ENCODE measurements around the gene MYB. TPM values are rescaled to one million over a fixed set of nuclear protein-coding genes. Genes with fewer than 3 reads are reported as not detected.

Gene MYB
- total and polyA plus RNA-seq, 5 donors, result 0.12 to 0.14 TPM; not detected in 3

Small RNA genes within 50 kb of the gene (microRNA-seq; reads per million reads assigned to microRNA genes)
- gene MIR548A2, result 0 reads per million in 2 donors

Other genes starting within 250 kb of the MYB start
- gene ALDH8A1, start 231.2 kb upstream of the MYB start, total RNA-seq, result 1 to 10 TPM in 1 of 4 donors, under 1 TPM in 3; 0.24 to 1.3 (median 0.37) TPM
- 0.23 TPM for gene ALDH8A1, start 231.2 kb upstream of the MYB start, polyA plus RNA-seq
- 10 to 100 TPM; 65.2 to 81.3 (median 74.5) TPM for gene HBS1L, start 126.5 kb upstream of the MYB start, total RNA-seq
- gene HBS1L, start 126.5 kb upstream of the MYB start, polyA plus RNA-seq, result 28.7 TPM